ENCODE results near the gene CASZ1.

CASZ1 gene

DNA sequence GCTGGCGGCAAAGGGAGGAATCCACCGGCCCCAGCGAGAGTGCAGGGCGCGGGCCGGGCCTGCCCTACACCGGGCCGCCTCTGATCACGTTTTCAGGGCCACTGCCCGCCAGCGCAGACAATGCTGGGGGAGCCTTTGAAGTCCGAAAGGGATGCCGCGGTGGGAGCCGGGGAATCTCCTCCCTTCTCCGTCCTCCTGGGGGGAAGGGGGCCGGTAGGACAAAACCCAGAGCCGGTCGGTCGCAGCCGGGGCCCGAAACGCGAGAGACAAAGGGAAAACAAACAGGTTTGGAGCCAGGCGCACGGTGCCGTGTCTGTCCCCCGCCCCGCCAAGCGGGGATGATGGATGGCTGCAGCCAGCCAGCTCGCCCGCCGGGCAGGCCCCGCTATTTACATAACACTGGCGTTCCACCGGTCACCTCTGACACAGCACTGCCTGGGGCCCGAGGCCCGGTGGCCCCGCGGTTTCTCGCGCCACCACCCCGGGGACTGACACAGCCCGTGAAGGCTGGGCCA is 92.0 kb downstream of the CASZ1 start:
- DNase-seq (ENCODE audit: low read depth), result no peak

DNA sequence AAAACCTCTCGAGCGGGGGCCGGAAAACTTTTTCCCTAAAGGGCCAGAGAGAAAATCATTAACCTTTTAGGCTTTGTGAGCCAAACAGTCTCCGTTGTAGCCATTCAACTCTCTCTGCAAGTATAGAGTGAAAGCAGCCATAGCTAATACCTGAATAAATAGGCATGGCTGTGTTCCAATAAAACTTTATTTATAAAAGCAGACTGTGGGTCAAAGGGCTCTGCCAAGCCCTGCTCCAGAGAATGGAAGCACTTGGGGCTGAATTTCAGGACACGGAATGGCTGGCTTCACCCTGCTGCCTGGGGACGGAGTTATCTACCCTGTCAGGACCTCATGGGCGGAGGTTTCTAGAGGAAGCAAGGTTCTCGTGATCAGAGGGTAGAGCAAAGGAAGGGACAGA is 92.7 kb downstream of the CASZ1 start:
- no peak for DNase-seq (ENCODE audit: low read depth)

DNA sequence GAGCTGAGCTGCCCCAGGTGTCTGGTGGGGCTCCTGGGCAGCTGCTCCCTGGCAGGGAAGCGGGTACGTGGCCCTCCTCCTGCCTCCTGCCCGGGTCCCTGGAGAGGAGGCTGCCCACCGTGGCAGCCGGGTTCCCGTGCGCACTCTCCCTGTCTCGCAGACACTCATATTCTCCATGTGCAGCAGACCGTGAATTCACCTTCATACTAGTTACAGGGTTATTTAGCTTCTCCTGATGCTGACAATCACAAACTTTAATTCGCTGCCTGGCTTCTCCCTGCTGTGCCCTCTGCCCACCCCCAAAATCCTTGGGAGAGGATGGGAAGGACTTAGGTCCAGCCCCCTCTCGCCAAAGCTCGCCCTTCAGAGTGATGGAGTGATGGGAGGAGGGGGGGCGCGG is 95.3 kb downstream of the CASZ1 start:
- DNase-seq (ENCODE audit: low read depth), result no peak

DNA sequence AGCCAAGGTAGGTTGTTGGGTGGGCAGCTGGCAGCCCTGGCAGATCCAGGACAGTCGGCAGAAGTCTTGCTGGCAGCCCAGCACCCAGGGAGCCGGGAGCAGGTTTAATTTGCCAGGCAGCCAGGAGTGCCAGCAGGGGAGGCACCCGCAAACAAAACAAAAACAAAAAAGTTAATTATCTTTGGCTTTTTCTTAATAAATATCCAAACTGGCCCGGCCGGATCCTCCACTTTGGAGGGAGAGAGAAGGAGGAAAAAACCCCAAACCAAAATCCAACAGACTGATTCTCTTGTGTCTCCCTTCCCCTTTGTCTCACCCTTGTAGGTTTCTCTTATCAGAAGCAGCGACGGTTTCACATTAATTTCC is 97.0 kb downstream of the CASZ1 start:
- no peak for DNase-seq (ENCODE audit: low read depth)

DNA sequence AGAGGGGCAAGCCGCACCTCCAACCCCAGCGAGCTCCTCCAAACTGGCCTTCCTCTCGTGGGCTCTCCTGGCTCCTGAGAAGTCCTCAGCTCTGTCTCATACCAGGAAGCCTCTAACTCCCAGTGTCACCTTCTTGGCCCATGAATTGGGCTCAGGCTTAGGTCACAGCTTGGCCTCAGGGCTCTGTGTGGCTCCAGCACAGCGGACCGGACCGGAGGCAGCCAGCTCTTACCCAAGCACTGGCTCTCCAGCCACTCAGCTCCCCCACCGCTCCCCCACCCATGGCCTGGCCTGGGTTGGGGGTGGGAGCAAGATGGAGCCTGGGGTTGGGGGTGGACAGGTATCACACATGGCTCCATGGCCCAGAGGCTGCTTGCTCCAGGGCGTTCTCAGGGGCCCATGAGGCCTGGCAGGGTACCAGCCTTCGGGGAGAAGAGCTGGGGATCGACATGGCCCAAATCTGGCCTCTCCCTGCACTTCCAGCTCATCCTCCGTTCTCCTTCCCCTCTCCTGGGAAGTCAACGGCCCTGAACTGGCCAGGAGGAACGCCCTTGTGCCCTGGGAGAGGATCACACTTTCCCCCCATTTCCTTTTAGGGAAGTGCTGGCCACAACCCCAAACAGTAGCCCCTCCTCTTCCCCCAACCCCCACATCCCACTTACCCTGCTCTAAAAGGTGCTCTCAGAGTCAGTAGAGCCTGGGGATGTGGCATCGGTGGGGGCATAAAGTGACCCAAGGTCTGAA is 97.5 kb downstream of the CASZ1 start:
- no peak for DNase-seq (ENCODE audit: low read depth)

DNA sequence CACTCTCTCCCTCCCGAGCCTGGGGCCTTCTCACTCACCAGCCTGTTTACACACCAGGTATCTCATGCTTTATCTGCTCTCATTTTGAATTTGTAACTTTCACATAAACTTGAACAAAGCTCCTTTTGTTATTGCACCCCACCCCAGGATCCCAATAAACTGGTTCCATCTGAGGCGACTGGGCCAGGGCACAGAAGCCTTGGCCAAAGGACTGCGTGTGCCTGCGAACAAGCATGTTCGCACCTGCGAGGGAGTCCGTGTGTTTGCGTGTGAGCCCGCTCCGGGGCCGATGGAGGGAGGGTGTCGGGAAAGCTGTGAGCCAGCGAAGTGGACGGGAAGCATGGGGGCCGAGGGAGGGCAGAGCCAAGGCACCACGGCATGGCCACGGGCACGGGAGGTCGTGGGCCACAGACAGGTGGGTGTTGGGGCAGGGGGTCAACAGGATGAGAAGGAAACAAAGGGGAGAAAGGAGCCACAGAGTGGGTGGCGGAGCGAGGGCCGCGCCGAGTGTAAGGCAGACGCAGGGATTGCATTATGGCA is 98.8 kb downstream of the CASZ1 start:
- no peak for DNase-seq (ENCODE audit: low read depth)

DNA sequence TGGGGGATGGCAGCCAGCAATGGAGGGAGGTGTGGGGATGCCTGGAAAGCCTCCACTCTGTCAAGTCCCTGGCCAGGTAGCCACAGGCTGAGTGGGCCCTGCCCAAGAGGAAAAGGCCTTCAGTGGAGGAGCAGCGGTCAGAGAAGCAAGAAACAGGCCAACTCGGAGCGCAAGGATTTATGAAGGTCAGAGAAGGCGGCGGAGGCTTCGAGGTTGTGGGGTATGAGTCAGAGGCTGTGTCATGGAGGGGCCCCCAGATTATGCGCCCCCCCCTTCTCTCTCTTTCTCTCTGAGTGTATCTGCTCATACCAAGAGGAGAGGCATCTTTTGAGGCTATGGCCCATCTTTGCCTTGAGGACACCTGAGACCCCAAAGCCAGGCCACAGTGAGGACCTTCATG is 99.5 kb downstream of the CASZ1 start:
- DNase-seq (ENCODE audit: low read depth), result peak; percentile 3

DNA sequence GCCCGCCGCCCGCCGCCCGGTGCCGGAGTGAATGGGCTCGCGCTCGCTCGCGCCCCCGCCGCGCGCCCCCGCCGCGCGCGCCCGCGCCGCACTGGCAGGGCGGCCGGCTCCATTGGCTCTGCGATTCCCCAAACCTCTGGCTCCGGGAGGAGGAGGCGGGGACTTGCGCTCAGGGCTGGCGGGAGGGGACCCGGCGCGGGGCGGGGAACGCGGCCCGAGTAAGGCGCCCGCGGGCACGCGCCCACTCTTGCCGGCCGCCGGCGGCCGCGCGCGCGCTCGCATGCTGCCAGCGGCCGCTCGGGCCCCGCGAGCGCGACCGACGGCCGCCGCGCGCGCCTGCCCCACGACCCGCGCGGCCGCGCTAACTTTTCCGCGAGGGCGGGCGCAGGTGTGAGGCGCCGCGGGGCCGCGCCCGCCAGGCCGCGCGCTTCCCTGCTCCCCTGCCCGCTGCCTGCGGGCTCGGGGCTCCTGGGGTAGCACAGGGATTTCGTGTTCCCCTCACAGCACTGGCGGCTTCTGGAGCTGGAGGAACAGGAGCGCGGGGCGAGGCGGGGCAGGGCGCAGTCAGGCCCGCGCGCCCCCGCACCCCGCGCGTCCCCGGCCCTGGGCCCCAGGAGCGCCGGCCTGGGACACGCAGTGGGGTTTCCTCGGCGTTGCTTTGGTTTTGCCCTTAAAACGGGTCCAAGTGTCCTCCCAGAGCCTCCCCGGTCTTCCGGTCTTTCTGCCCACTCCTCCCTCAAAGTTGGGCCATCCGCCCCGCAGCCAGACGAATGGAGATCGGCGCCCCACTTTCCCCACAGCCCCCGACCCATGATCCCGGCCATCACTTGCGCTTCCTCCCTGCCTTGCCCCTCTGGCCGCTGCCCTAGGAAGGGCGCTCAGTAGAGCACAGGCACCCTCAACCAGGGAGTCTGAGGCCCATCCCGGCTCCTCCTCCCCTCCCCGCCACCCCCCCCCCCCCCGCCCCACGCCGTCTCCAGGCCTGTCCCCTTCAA is 101.5 kb downstream of the CASZ1 start:
- peak; percentile 67 for DNase-seq (ENCODE audit: low read depth)

DNA sequence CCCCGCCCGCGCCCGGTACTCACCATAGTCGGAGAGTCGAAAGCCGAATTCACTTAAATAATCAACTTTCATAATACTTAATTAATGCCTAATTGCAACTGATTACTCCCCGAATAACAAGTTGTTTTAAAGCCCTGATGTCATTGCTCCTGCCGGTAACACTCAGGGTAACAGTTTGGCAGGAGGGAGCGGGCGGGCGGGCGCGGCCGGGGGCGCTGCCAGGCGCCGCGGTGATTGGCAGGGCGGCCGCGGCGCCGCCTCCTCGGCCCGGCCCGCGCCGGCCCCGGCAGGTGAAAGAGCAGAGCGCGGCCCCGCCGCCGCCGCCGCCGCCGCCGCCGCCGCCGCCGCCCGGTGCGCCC is 102.2 kb downstream of the CASZ1 start:
- peak; percentile 51 for DNase-seq (ENCODE audit: low read depth)

DNA sequence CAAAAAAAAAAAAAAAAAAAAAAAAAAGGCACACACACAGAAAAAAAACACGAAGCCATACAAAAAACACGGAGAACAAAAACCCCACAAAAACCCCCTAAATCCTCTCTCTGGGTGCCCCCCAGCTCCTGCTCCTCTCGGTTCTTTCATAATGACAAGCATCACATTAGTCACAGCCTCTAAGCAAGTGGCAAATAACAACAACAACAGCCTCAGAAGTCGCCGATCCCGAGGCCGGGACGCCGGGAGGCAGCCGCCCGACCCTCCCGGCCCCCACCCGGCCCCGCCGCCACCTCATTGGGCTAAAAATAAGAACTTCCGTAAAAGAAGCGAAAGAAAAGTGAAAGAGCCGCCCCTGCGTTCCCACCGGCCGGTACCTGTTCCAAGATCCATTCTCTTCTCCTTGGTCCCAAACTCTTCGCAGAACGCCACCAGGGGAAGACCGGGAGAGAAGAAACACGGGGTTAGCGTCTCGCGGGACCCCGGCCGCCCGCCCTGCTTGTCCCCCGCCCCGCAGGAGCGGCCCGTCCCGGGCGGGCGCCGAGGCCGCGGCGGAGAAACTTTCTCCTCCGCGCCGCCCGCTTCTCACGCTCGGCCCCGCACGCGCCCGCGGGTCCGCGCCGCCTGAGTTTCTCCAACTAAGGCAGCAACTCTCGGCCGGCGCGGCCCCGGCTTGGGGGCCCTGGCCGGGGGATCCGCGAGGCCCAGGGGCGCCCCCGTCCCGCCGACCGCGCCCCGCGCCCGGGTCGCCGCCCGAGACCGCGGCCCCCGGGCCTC is 102.8 kb downstream of the CASZ1 start:
- DNase-seq (ENCODE audit: low read depth), result peak; percentile 17

DNA sequence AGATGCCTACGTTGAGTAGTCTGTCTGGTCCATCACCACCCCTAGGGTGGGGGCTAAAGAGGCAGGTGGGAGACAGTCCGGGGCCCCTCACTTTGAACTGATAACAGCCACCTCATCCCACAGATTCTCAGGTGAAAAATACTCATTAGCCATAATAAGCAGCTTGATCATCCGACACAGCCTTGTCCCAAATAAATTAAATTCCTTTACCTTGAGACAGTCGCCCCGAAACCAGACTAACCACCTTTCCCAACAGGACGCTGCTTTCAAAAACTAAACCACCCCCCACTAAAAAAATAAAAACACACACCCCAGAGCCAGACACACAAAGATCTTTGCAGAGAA is 103.3 kb downstream of the CASZ1 start:
- DNase-seq (ENCODE audit: low read depth), result no peak

DNA sequence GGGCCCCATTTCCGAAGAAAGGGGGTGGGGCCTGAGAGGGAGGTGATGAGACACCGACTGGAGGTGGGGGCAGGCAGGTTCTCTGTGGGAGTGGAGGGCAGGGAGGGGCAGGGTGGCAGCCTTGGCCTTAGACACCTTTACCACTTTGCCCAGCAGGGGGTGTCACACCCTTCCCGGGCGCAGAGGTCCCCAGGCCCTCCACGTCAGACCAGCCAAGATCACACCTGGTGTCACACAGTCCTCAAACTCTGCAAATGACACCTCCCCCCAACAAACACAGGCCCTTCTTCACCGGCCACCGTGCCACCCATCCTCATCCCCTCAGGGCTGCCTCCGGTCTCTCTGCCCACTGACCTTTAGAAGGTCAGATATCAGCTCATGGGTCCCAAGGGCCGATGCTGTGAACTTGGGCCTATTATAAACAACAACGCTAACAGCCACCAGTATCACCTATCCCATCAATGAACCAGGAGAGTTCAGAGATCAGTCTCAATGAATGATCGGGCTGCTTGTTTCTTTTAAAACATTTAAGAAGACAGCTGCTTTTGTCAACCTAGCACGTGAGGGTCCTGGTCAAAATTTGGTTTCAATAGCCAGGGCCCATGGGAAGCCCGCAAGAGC is 103.9 kb downstream of the CASZ1 start:
- DNase-seq (ENCODE audit: low read depth), result peak; percentile 61

DNA sequence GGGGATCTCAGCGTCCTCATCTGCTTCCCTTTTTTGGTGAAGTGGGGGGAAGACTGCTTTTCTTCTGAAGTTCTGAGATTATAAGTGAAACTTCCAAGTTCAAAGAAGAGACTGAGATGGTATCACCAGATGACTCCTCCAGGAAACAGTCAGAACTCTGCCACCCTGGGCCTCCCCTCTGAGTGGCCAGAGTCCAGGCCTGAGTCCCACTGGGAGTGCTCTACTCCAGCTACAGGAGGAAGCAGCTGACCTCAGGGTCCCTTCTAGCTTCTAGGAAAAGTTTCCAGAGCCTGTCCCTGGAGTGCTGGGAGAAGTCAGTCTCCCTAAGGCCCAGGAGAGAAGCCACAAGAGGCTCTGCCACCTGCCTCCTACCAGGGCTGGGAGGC is 104.7 kb downstream of the CASZ1 start:
- DNase-seq (ENCODE audit: low read depth), result no peak

DNA sequence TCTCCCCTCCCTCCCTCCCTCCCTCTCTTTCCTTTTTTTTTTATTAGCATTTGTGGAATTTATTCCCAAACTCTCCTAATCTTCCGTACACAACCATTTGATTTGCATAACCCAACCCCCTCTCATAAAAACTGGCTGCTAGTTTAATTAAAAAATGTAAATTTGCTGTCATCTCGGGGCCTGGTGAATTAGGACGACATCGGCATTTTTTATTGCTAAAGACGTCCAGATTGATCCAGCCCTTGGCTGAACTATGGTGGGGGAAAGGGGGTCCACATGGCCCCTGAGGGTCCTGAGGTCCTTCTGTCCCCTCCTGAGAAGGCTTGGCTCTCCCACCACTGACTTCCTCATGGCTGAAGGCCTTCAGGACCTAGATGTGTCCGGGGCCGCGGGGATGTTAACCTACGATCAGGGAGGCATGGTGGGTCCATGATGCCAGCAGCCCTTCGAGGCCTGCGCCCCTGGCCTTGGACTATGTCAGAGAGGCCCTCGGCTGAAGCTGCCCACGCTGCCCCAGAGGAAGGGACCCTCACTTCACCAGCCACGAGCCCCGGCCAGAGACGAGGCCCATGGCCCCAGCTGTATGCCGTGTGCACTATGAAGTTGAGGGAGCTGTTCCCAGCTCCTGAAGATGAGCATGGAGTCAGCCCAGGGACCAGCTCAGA is 105.2 kb downstream of the CASZ1 start:
- no peak for DNase-seq (ENCODE audit: low read depth)

DNA sequence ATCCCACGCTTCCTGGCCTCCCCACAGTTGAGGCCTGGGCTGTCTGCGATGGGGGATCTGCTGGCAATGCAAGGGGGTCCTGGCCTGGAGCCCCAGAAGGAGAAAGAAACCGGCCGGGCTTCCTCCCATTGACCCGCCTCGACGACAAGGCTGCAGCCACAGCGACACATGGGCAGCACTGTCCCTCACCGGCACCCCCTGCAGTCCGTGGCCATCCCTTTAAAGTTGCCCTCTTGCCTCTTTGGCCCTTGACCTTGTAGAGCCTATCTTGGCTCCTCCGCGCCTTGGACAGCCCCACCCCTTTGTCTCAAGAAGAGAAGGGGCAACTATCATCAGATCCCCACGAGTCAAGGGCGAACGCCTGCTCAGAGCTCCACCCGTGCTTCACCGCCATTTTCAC is 106.0 kb downstream of the CASZ1 start:
- DNase-seq (ENCODE audit: low read depth), result no peak

DNA sequence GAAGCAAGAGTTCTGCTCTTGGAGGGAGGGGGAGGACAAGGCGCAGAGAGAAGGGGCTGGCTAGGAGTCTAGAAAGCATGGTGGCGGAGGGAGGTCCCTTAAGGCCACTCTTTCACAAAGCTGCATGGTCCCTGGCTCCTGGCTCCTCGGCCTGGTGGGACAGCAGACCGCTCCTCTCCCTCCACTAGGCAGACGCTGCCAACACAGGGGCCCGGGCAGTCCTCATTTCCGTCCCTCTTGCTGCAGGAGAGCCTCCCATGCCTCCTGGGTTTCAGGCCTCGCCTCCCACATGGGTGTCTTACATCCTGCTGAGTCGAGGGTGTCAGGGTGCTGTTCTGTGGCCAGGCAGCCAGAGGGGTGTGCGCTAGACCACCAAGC is 108.0 kb downstream of the CASZ1 start:
- DNase-seq (ENCODE audit: low read depth), result no peak

DNA sequence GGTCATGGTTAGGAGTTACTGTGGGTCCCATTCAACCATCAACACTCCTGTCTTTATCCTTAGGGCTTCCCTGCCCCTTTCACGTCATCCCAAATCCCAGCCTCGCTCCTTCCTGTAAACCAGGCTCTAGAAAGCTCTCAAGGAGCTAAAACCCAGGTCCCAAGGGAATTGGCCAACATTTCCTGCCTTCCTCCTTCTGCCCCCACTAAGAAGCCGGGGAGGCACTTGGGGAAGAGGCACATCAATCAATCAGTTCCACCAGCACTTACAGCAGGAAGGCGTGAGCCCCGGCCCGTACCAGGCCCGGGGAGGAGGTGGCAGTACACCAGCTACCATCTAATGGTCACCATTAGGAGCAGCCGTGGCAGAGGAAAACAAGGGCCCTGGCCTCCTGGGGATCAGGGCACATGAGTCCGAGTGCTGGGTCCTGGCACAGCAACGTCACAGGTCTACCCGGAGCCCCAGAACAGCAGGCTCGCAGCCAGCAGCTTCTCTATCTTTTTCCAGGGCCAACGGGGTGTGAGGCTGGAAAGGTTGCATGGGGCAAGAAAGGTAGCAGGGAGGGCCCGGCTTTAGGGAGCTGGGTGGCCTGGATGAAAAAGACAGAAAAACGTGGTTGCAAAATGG is 108.6 kb downstream of the CASZ1 start:
- no peak for DNase-seq (ENCODE audit: low read depth)

DNA sequence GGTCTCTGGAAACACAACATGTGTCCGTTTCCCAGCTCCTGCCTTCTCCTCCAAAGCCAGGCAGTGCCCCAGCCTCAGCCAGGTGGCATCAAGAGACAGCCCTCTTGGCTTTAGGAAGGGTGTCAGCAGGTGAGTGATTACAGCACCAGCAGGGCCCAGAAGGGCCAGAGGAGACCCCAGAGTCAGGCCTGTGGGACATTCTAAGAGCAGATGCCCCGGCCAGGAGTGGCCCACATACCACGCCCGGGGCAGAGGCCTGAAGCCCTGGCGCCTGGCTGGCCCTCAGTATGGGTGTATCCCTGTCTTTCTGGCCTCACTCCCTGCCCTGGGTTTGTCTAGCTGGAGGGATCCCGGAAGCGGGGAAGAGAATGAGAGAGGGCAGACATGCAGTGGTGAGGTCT is 109.2 kb downstream of the CASZ1 start:
- no peak for DNase-seq (ENCODE audit: low read depth)

DNA sequence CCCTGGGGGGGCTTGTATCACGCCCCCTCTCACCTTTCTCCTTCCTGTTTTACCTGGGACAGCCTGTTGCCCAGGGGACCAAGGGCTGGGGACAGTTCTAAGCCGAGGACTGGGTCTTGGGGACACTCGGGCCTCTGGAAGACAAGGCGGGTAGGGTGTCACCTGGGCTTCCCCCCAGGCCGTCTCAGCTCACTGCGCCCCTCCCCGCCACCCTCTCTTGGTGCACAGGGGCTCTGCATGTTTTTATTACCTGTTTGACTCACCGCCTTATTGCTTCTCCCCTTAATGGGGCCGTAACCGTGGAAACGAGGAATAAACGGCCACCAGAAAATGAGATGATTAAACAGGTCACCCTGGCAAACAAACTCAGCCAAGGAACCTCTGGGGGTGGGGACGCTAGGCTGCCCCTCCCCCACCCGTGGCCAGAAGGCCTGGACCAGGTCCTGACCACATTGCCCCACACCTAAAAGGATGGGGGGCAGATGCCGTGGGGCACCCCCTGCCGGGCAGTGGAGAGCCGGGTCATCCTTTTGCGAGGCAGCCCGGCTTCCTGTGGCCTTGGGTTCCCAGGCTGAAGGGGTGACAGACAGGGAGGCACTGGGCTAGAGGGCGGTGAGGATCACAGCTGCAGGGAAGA is 109.9 kb downstream of the CASZ1 start:
- DNase-seq (ENCODE audit: low read depth), result no peak

DNA sequence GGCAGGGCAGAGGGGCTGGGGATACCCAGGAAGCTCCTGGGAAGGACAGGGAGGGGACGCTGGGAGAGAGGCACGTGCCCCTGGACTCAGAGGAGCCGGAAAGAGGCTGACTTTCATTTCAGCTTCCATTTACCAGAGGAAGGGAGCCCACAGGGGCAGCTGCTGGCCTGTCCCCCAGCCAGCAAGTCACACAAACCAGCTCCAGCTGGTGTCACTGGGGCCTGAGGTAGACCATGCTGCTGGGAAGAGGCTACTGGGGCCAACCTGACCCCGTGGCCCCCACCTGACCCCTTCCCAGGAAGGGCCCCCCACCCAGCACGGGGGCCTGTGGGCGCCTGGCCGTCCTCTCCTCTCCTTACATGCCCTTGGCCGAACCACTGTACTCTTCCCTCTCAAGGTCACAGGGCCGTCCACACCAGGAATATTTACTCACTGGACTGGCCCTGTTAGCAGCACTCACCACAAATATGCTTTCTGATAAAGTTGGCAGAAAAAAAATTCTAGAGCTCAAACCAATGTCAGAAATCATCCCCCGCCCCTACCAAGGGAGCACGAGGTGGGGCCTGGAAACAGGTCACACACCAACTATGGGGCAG is 110.5 kb downstream of the CASZ1 start:
- DNase-seq (ENCODE audit: low read depth), result no peak

Measured in stimulated activated CD4-positive, alpha-beta T cell treated with anti-CD3 and anti-CD28 coated beads, Interleukin-2, amount 100 ng/mL, for 4 hours (primary cell).